CD4-positive, CD25-positive, alpha-beta regulatory T cell (primary cell): Measurements from ENCODE around the gene SPPL2B. TPM values are rescaled to one million over a fixed set of nuclear protein-coding genes. Genes with fewer than 3 reads are reported as not detected.

Experiments
- ATAC-seq, 2 donors: fragments of 150-1000 bp; cut with Tn5 transposase; one replicate each; pipeline ENCODE4 v1.10.0; 2021; ENCODE audit warnings: low read depth in 2 of 2, moderate number of reproducible peaks in 2 of 2, moderate library complexity in 1 of 2
- DNase-seq, 3 donors: peaks; one replicate each; pipeline versions ENCODE4 v3.0.0 to v3.0.0-alpha.2; 2012 to 2022; ENCODE audit warnings: mixed read lengths in 1 of 3
- H3K27ac ChIP-seq: one replicate; pipeline ENCODE4 v1.7.0; 2013; ENCODE audit warnings: mild to moderate bottlenecking, low read length; ENCODE audit not compliant: insufficient read depth, poor library complexity, severe bottlenecking
- H3K27me3 ChIP-seq: one replicate; pipeline ENCODE4 v1.7.0; 2013; ENCODE audit warnings: low read length; ENCODE audit not compliant: control insufficient read depth, insufficient read depth
- H3K36me3 ChIP-seq: one replicate; pipeline ENCODE4 v1.7.0; 2013; ENCODE audit warnings: mild to moderate bottlenecking, low read length, moderate library complexity; ENCODE audit not compliant: control insufficient read depth, insufficient read depth
- H3K4me1 ChIP-seq: 2 replicates; pipeline ENCODE4 v1.7.0; 2013; ENCODE audit warnings: mild to moderate bottlenecking, low read length; ENCODE audit not compliant: insufficient read depth, control insufficient read depth, poor library complexity, severe bottlenecking
- H3K4me3 ChIP-seq: one replicate; pipeline ENCODE4 v1.7.0; 2013; ENCODE audit warnings: low read depth, mild to moderate bottlenecking, low read length, moderate library complexity
- H3K9me3 ChIP-seq, 2 experiments: 1 replicate in 1 of 2; 2 replicates in 1 of 2; pipeline ENCODE4 v1.7.0; 2013; ENCODE audit warnings: low read length in 2 of 2, mild to moderate bottlenecking in 1 of 2, moderate library complexity in 1 of 2; ENCODE audit not compliant: control insufficient read depth in 2 of 2
- H3K27ac Mint-ChIP-seq, 3 donors: one replicate each; pipeline ENCODE4 v1.8.0; 2020 to 2022; ENCODE audit warnings: mild to moderate bottlenecking in 3 of 3, mixed read lengths in 3 of 3, moderate library complexity in 2 of 3
- H3K27me3 Mint-ChIP-seq: one replicate; pipeline ENCODE4 v1.8.0; 2022; ENCODE audit warnings: mild to moderate bottlenecking, mixed read lengths
- H3K36me3 Mint-ChIP-seq: one replicate; pipeline ENCODE4 v1.8.0; 2020; ENCODE audit warnings: mixed read lengths
- H3K4me1 Mint-ChIP-seq, 4 donors: one replicate each; pipeline ENCODE4 v1.8.0; 2020 to 2022; ENCODE audit warnings: mixed read lengths in 4 of 4, mild to moderate bottlenecking in 1 of 4
- H3K4me3 Mint-ChIP-seq, 4 donors: one replicate each; pipeline ENCODE4 v1.8.0; 2020 to 2022; ENCODE audit warnings: mild to moderate bottlenecking in 4 of 4, mixed read lengths in 4 of 4, moderate library complexity in 3 of 4
- H3K9me3 Mint-ChIP-seq, 7 donors: one replicate each; pipeline ENCODE4 v1.8.0; 2020 to 2022; ENCODE audit warnings: mixed read lengths in 7 of 7, mild to moderate bottlenecking in 3 of 7, moderate library complexity in 2 of 7
- polyA plus RNA-seq, 4 donors: library from polyadenylated mRNA; unstranded; fragments of 300-500 nt; fragmentation: Illumina TruSeq; gene quantifications; one replicate each; pipeline ENCODE4 v1.2.3, GENCODE V29; 2021
- total RNA-seq: library from RNA; stranded (reverse); gene quantifications from one replicate; pipeline ENCODE4 v1.2.3, GENCODE V29; 2022

SPPL2B gene
- total and polyA plus RNA-seq, 5 donors from 2014 or later = 4.3 to 69.7 (median 6.4) TPM

GRCh38 chr19:2286402-2287140, 41.9 kb upstream of the SPPL2B start:
- ATAC-seq = no peak
- H3K4me1 Mint-ChIP-seq = peaks cover 6 to 40% (median 16%) of the 10 kb centered on the region in 4 donors
- H3K4me3 Mint-ChIP-seq = no peak overlapping the region
- H3K36me3 Mint-ChIP-seq = no peaks in the 10 kb centered on the region
- Histone ChIP-seq H3K4me3 (no peak overlapping the region), H3K27ac (no peak overlapping the region), H3K36me3 (no peaks in the 10 kb centered on the region), H3K4me1 (peaks cover 38% of the 10 kb centered on the region), H3K27me3 (no peaks in the 10 kb centered on the region), H3K9me3 (no peaks in the 10 kb centered on the region)
- peak overlapping the region in 1 of 3 donors; percentile 93 for H3K27ac Mint-ChIP-seq
- H3K27me3 Mint-ChIP-seq = no peaks in the 10 kb centered on the region
- peaks cover 0 to 3% (median 0%) of the 10 kb centered on the region in 7 donors for H3K9me3 Mint-ChIP-seq
- DNase-seq = no peak

- ATAC-seq (no peak), DNase-seq (no peak)
- peaks cover 0 to 1% (median 0%) of the 10 kb centered on the region in 7 donors for H3K9me3 Mint-ChIP-seq
- H3K27me3 Mint-ChIP-seq = no peaks in the 10 kb centered on the region
- Histone ChIP-seq H3K27ac (no peak overlapping the region), H3K27me3 (no peaks in the 10 kb centered on the region), H3K4me3 (no peak overlapping the region), H3K4me1 (peaks cover 30% of the 10 kb centered on the region), H3K36me3 (no peaks in the 10 kb centered on the region), H3K9me3 (no peaks in the 10 kb centered on the region)
- H3K4me3 Mint-ChIP-seq = peak overlapping the region in 2 of 4 donors; percentile 27 to 94
- peak overlapping the region; percentile 60 to 93 (median 85) for H3K27ac Mint-ChIP-seq
- H3K4me1 Mint-ChIP-seq = peaks cover 6 to 34% (median 17%) of the 10 kb centered on the region in 4 donors
- H3K36me3 Mint-ChIP-seq = peaks cover 2% of the 10 kb centered on the region
These were observed 40.7 kb upstream of the SPPL2B start for GRCh38 chr19:2287585-2288337.

DNA sequence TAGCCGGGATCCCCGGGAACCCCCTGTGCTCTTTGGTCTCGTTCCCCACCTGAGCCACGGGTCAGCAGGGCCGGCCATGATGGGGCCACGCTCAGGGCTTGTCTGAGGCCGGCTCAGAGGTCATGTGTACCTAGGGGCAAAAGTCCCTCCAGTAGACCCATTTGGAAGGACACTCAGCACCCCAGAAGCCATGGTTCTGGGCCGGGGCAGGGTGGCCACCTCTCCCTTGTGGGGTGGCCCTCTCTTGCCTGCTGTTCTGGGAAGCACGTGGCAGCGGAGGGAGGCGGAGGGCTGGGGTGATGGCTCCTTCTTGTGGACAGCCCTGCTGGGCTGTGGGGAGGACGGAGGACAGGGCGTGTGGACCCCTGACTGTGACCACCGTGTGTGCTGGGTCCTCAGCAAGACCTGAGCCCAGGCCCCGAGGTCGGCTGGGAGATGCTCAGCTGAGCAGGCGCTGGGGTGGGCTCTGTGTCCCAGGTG, 40.1 kb upstream of the SPPL2B start:
- H3K36me3 ChIP-seq = no peaks in the 10 kb centered on the region
- DNase-seq = no peak
- no peaks in the 10 kb centered on the region for H3K27me3 ChIP-seq
- peak overlapping the region; percentile 93 to 98 (median 97) for H3K27ac Mint-ChIP-seq
- H3K36me3 Mint-ChIP-seq = peaks cover 5% of the 10 kb centered on the region
- no peak overlapping the region for H3K4me3 ChIP-seq
- no peak overlapping the region for H3K27ac ChIP-seq
- H3K4me3 Mint-ChIP-seq = peak overlapping the region in 3 of 4 donors; percentile 83 to 94 (median 89)
- H3K9me3 Mint-ChIP-seq = peaks cover 0 to 1% (median 0%) of the 10 kb centered on the region in 7 donors
- no peaks in the 10 kb centered on the region for H3K9me3 ChIP-seq
- H3K4me1 Mint-ChIP-seq = peaks cover 6 to 34% (median 19%) of the 10 kb centered on the region in 4 donors
- peaks cover 30% of the 10 kb centered on the region for H3K4me1 ChIP-seq
- ATAC-seq = no peak
- no peaks in the 10 kb centered on the region for H3K27me3 Mint-ChIP-seq

- ATAC-seq = peak; percentile 3 to 8
- no peaks in the 10 kb centered on the region for H3K36me3 ChIP-seq
These were observed 39.4 kb upstream of the SPPL2B start for GRCh38 chr19:2288818-2289713.

DNA sequence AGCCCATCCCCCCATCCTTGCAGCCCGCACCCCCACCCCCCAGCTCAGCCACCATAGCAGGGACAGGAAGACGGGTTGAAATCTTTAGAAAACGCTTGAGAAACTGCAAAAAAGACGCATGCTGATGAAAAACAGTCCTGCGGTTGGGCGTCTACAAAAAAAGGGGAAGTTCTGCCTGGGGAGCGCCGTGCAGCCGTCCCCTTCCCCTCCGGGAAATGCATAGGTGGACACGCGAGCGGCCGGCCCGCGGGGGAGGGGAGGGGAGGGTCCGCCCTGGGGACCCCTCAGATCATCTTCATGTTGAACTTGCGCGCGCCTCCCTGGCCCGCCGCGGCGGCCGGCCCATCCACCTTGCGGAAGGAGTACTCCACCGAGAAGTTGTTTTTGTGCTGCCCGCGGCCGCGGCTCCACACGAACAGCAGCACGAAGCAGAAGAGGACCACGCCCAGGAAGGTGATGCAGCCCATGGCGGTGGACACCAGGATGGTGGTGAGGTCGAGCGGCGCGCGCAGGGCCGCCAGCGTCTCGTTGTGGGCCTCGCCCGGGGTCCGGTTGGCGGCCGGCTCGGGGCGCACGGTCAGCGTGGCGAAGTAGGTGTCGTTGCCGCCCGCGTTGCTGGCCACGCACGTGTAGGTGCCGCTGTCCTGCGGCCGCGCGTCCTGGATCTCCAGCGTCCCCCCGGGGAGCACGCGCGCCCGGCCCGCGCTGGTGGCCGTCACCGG, 38.6 kb upstream of the SPPL2B start:
- H3K36me3 ChIP-seq = no peaks in the 10 kb centered on the region
- Mint-ChIP-seq H3K27me3 (no peaks in the 10 kb centered on the region), H3K27ac (peak overlapping the region; percentile 93 to 98 (median 98)), H3K36me3 (peaks cover 9% of the 10 kb centered on the region), H3K4me3 (peak overlapping the region; percentile 89 to 99 (median 92)), H3K4me1 (peaks cover 6 to 41% (median 21%) of the 10 kb centered on the region in 4 donors), H3K9me3 (peaks cover 0 to 1% (median 0%) of the 10 kb centered on the region in 7 donors)
- H3K27ac ChIP-seq = peak overlapping the region; percentile 63
- H3K27me3 ChIP-seq = no peaks in the 10 kb centered on the region
- H3K4me3 ChIP-seq = peak overlapping the region; percentile 37
- peak; percentile 34 to 92 (median 69) for DNase-seq
- no peaks in the 10 kb centered on the region for H3K9me3 ChIP-seq
- peaks cover 30% of the 10 kb centered on the region for H3K4me1 ChIP-seq
- peak; percentile 66 to 81 for ATAC-seq

More at GRCh38 chr19:2288818-2289713, 39.4 kb upstream of the SPPL2B start:
- Histone ChIP-seq H3K4me3 (peak overlapping the region; percentile 37), H3K9me3 (no peaks in the 10 kb centered on the region), H3K27ac (peak overlapping the region; percentile 63), H3K4me1 (peaks cover 30% of the 10 kb centered on the region), H3K27me3 (no peaks in the 10 kb centered on the region)
- Mint-ChIP-seq H3K4me1 (peaks cover 6 to 40% (median 21%) of the 10 kb centered on the region in 4 donors), H3K27ac (peak overlapping the region; percentile 93 to 98 (median 98)), H3K4me3 (peak overlapping the region; percentile 89 to 99 (median 92)), H3K9me3 (peaks cover 0 to 1% (median 0%) of the 10 kb centered on the region in 7 donors), H3K27me3 (no peaks in the 10 kb centered on the region), H3K36me3 (peaks cover 9% of the 10 kb centered on the region)
- DNase-seq = no peak

GRCh38 chr19:2290441-2291184, 37.9 kb upstream of the SPPL2B start:
- peak in 2 of 3 donors; percentile 36 to 61 for DNase-seq
- Histone ChIP-seq H3K27me3 (no peaks in the 10 kb centered on the region), H3K27ac (peak overlapping the region; percentile 63), H3K4me1 (peaks cover 30% of the 10 kb centered on the region), H3K36me3 (no peaks in the 10 kb centered on the region), H3K9me3 (no peaks in the 10 kb centered on the region), H3K4me3 (peak overlapping the region; percentile 37)
- H3K27ac Mint-ChIP-seq = peak overlapping the region in 2 of 3 donors; percentile 43 to 55
- peak overlapping the region; percentile 83 to 94 (median 87) for H3K4me3 Mint-ChIP-seq
- peaks cover 6 to 43% (median 26%) of the 10 kb centered on the region in 4 donors for H3K4me1 Mint-ChIP-seq
- ATAC-seq = peak; percentile 15 to 23
- H3K36me3 Mint-ChIP-seq = peaks cover 12% of the 10 kb centered on the region
- H3K9me3 Mint-ChIP-seq = peaks cover 0 to 1% (median 0%) of the 10 kb centered on the region in 7 donors
- H3K27me3 Mint-ChIP-seq = no peaks in the 10 kb centered on the region
